Measurements from ENCODE around the gene GOLGA8R.
"Not testable (repeated sequence)": the region's sequence is repeated elsewhere in the genome, so short reads cannot be mapped to it uniquely, and the experiment has no call there.

DNA sequence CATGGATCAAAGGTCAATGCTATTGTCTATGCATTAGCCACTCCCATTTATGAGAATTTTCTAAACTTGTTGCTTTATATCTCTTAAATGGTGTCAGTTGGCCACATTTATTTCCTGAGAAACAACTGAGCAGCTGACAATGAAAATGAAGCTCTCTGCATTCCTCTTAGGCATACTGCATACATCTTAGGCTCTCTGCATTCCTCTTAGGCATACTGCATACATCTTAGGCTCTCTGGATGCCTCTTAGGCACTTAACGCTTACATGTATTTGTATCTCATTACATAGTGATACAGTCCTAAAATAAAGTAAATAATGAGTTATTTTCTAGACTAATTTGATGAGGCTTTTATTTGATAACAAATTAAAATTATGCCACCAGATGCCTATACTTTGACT, 49.8 kb upstream of the GOLGA8R start:
- TF ChIP-seq, protein P1, sequence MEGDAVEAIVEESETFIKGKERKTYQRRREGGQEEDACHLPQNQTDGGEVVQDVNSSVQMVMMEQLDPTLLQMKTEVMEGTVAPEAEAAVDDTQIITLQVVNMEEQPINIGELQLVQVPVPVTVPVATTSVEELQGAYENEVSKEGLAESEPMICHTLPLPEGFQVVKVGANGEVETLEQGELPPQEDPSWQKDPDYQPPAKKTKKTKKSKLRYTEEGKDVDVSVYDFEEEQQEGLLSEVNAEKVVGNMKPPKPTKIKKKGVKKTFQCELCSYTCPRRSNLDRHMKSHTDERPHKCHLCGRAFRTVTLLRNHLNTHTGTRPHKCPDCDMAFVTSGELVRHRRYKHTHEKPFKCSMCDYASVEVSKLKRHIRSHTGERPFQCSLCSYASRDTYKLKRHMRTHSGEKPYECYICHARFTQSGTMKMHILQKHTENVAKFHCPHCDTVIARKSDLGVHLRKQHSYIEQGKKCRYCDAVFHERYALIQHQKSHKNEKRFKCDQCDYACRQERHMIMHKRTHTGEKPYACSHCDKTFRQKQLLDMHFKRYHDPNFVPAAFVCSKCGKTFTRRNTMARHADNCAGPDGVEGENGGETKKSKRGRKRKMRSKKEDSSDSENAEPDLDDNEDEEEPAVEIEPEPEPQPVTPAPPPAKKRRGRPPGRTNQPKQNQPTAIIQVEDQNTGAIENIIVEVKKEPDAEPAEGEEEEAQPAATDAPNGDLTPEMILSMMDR (IDR thresholded peaks at IDR 0.05 in 4 of 5, conservative IDR thresholded peaks at IDR 0.05 in 1 of 5), result not testable (repeated sequence)
- not testable (repeated sequence) for TF ChIP-seq POLR2A (IDR thresholded peaks at IDR 0.05)

Measured in gastrocnemius medialis (tissue), 4 donors.